ENCODE data around the gene PTPN23. TPM values are rescaled to one million over a fixed set of nuclear protein-coding genes. Genes with fewer than 3 reads are reported as not detected.

The PTPN23 gene
- polyA plus RNA-seq, 1 donor from 2014 or later = 5.0 TPM

DNA sequence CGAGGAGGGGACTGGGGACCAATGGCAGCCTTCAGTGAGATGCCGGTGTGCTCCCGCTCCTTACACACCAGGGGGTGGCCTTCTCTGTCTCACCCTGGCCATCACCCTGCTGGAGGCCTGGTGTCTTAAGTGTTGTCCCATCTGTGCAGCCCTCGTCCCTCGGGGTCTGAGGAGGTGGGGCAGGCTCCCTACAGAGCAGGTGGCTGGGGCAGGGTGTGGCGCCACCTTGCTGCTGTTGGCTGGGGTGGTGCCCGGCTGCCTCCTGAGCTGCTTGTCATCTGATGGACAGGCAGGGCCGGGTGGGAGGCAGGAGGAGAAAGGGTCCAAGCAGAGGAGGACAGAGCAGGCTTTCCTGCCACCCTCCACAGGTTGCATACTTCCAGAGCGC is 25.9 kb downstream of the PTPN23 start:
- peaks cover 0 to 2% (median 1%) of the 10 kb centered on the region in 3 donors for H3K4me1 Mint-ChIP-seq
- H3K27me3 Mint-ChIP-seq = no peaks in the 10 kb centered on the region
- no peak overlapping the region for H3K4me3 Mint-ChIP-seq
- peaks cover 3% of the 10 kb centered on the region for H3K36me3 Mint-ChIP-seq
- H3K27ac Mint-ChIP-seq = peak overlapping the region in 1 of 3 donors; percentile 90
- H3K9me3 Mint-ChIP-seq = no peaks in the 10 kb centered on the region

DNA sequence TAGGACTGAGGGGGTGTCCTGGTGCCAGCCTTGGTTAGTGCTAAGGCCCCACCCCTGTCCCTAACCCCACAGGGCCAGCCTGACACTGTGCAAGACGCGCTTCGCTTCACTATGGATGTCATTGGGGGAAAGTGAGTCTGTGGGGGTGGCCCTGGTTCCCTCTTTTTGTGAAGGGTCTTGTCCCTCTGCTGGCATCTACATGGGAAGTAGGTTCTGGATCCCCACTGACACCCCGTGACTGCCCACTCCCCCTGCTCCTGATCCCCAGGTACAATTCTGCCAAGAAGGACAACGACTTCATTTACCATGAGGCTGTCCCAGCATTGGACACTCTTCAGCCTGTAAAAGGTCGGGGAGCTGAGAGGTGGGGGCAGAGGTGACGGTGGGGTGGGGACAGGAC is 26.4 kb downstream of the PTPN23 start:
- H3K4me1 Mint-ChIP-seq = peaks cover 0 to 2% (median 1%) of the 10 kb centered on the region in 3 donors
- no peaks in the 10 kb centered on the region for H3K9me3 Mint-ChIP-seq
- no peaks in the 10 kb centered on the region for H3K27me3 Mint-ChIP-seq
- peaks cover 3% of the 10 kb centered on the region for H3K36me3 Mint-ChIP-seq
- no peak overlapping the region for H3K27ac Mint-ChIP-seq
- no peak overlapping the region for H3K4me3 Mint-ChIP-seq

DNA sequence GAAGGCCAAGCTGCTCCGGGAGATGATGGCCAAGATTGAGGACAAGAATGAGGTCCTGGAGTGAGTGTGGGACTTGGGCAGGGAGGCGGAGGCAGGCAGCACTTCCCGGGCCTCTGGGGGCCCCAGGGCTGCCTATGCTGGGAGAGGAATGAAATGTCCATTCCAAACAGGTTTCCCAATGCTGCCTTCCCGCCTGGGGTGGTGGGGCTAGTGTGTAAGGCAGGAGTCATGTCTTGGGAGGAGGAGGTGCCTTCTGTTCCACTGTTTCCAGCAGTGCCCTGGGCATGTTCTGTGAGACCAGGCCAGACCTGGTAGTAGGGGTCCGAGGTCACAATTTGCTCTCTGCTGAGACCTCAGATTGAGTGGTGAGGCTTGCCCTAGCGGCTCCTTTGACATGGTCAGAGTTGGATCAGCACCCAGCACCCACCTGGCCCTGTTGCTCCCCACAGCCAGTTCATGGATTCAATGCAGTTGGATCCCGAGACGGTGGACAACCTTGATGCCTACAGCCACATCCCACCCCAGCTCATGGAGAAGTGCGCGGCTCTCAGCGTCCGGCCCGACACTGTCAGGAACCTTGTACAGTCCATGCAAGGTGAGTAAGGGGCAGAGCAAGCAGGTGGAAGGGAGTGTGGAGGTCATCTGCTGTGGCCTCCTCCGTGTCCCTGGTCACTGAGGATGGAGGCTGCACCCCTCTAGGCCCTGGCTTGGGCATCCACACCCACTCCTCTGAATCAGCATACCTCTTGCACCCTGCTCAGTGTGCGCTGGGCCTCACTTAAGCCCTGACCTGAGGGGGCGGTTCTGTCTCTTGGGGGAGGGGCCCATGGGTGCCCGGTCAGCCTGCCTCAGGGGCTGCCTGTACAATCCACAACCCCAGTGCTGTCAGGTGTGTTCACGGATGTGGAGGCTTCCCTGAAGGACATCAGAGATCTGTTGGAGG is 27.3 kb downstream of the PTPN23 start:
- no peak overlapping the region for H3K4me3 Mint-ChIP-seq
- H3K27ac Mint-ChIP-seq = no peak overlapping the region
- H3K36me3 Mint-ChIP-seq = peaks cover 5% of the 10 kb centered on the region
- H3K27me3 Mint-ChIP-seq = no peaks in the 10 kb centered on the region
- no peaks in the 10 kb centered on the region for H3K9me3 Mint-ChIP-seq
- peaks cover 0 to 2% (median 2%) of the 10 kb centered on the region in 3 donors for H3K4me1 Mint-ChIP-seq

DNA sequence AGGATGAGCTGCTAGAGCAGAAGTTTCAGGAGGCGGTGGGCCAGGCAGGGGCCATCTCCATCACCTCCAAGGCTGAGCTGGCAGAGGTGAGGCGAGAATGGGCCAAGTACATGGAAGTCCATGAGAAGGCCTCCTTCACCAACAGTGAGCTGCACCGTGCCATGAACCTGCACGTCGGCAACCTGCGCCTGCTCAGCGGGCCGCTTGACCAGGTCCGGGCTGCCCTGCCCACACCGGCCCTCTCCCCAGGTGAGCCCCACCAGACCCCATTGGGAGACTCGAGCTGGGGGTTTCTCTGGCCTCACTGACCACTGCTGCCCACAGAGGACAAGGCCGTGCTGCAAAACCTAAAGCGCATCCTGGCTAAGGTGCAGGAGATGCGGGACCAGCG is 28.0 kb downstream of the PTPN23 start:
- Mint-ChIP-seq H3K4me1 (peaks cover 0 to 4% (median 3%) of the 10 kb centered on the region in 3 donors), H3K36me3 (peaks cover 6% of the 10 kb centered on the region), H3K9me3 (no peaks in the 10 kb centered on the region), H3K27ac (no peak overlapping the region), H3K4me3 (no peak overlapping the region), H3K27me3 (no peaks in the 10 kb centered on the region)

DNA sequence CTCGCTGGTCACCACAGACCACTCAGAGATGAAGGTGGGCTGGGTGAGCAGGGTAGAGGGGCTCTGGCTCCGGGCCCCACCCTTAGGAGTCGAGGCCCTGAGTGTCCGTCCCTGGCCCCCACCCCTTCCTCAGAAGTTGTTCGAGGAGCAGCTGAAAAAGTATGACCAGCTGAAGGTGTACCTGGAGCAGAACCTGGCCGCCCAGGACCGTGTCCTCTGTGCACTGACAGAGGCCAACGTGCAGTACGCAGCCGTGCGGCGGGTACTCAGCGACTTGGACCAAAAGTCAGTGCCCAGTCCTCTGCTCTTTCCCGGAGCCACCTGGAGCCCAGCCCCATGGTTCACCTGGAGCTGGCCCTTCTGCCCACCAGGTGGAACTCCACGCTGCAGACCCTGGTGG is 28.5 kb downstream of the PTPN23 start:
- Mint-ChIP-seq H3K27ac (no peak overlapping the region), H3K4me3 (no peak overlapping the region), H3K27me3 (no peaks in the 10 kb centered on the region), H3K36me3 (peaks cover 6% of the 10 kb centered on the region), H3K9me3 (no peaks in the 10 kb centered on the region), H3K4me1 (peaks cover 0 to 5% (median 3%) of the 10 kb centered on the region in 3 donors)

DNA sequence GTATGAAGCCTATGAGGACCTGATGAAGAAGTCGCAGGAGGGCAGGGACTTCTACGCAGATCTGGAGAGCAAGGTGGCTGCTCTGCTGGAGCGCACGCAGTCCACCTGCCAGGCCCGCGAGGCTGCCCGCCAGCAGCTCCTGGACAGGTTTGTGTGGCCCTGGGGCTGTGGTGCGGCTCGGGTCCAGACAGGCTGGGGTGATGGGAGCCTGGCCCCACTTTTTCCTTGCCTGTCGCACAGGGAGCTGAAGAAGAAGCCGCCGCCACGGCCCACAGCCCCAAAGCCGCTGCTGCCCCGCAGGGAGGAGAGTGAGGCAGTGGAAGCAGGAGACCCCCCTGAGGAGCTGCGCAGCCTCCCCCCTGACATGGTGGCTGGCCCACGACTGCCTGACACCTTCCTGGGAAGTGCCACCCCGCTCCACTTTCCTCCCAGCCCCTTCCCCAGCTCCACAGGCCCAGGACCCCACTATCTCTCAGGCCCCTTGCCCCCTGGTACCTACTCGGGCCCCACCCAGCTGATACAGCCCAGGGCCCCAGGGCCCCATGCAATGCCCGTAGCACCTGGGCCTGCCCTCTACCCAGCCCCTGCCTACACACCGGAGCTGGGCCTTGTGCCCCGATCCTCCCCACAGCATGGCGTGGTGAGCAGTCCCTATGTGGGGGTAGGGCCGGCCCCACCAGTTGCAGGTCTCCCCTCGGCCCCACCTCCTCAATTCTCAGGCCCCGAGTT is 29.0 kb downstream of the PTPN23 start:
- H3K27me3 Mint-ChIP-seq = no peaks in the 10 kb centered on the region
- no peak overlapping the region for H3K27ac Mint-ChIP-seq
- H3K36me3 Mint-ChIP-seq = peaks cover 6% of the 10 kb centered on the region
- peaks cover 0 to 8% (median 3%) of the 10 kb centered on the region in 3 donors for H3K4me1 Mint-ChIP-seq
- no peak overlapping the region for H3K4me3 Mint-ChIP-seq
- no peaks in the 10 kb centered on the region for H3K9me3 Mint-ChIP-seq

DNA sequence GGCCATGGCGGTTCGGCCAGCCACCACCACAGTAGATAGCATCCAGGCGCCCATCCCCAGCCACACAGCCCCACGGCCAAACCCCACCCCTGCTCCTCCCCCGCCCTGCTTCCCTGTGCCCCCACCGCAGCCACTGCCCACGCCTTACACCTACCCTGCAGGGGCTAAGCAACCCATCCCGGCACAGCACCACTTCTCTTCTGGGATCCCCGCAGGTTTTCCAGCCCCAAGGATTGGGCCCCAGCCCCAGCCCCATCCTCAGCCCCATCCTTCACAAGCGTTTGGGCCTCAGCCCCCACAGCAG is 29.5 kb downstream of the PTPN23 start:
- Mint-ChIP-seq H3K27ac (no peak overlapping the region), H3K9me3 (no peaks in the 10 kb centered on the region), H3K4me1 (peaks cover 0 to 13% (median 7%) of the 10 kb centered on the region in 3 donors), H3K4me3 (no peak overlapping the region), H3K36me3 (peaks cover 6% of the 10 kb centered on the region), H3K27me3 (no peaks in the 10 kb centered on the region)

DNA sequence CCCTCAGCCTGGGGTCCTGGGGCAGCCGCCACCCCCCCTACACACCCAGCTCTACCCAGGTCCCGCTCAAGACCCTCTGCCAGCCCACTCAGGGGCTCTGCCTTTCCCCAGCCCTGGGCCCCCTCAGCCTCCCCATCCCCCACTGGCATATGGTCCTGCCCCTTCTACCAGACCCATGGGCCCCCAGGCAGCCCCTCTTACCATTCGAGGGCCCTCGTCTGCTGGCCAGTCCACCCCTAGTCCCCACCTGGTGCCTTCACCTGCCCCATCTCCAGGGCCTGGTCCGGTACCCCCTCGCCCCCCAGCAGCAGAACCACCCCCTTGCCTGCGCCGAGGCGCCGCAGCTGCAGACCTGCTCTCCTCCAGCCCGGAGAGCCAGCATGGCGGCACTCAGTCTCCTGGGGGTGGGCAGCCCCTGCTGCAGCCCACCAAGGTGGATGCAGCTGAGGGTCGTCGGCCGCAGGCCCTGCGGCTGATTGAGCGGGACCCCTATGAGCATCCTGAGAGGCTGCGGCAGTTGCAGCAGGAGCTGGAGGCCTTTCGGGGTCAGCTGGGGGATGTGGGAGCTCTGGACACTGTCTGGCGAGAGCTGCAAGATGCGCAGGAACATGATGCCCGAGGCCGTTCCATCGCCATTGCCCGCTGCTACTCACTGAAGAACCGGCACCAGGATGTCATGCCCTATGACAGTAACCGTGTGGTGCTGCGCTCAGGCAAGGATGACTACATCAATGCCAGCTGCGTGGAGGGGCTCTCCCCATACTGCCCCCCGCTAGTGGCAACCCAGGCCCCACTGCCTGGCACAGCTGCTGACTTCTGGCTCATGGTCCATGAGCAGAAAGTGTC is 30.2 kb downstream of the PTPN23 start:
- Mint-ChIP-seq H3K9me3 (no peaks in the 10 kb centered on the region), H3K27me3 (no peaks in the 10 kb centered on the region), H3K27ac (no peak overlapping the region), H3K36me3 (peaks cover 6% of the 10 kb centered on the region), H3K4me1 (peaks cover 0 to 13% (median 10%) of the 10 kb centered on the region in 3 donors), H3K4me3 (no peak overlapping the region)

DNA sequence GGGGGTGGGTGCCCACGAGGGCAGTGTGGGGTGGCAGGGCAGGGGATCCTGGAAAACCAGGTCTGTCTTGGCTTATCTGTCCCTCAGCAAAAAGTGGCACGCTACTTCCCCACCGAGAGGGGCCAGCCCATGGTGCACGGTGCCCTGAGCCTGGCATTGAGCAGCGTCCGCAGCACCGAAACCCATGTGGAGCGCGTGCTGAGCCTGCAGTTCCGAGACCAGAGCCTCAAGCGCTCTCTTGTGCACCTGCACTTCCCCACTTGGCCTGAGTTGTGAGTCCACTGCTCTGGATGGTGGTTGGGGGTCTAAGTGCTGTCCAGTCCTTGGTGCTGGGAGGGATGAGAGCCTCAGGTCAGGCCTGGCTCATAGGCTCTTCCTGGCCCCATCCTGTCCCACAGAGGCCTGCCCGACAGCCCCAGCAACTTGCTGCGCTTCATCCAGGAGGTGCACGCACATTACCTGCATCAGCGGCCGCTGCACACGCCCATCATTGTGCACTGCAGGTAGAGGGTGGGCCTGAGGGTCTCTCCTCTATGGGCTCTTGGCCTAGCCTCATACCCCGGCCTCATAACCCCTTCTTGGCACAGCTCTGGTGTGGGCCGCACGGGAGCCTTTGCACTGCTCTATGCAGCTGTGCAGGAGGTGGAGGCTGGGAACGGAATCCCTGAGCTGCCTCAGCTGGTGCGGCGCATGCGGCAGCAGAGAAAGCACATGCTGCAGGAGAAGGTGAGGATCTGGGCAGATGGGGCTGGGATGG is 31.1 kb downstream of the PTPN23 start:
- H3K9me3 Mint-ChIP-seq = no peaks in the 10 kb centered on the region
- peaks cover 6% of the 10 kb centered on the region for H3K36me3 Mint-ChIP-seq
- peaks cover 0 to 13% (median 9%) of the 10 kb centered on the region in 3 donors for H3K4me1 Mint-ChIP-seq
- H3K4me3 Mint-ChIP-seq = no peak overlapping the region
- no peaks in the 10 kb centered on the region for H3K27me3 Mint-ChIP-seq
- H3K27ac Mint-ChIP-seq = no peak overlapping the region

DNA sequence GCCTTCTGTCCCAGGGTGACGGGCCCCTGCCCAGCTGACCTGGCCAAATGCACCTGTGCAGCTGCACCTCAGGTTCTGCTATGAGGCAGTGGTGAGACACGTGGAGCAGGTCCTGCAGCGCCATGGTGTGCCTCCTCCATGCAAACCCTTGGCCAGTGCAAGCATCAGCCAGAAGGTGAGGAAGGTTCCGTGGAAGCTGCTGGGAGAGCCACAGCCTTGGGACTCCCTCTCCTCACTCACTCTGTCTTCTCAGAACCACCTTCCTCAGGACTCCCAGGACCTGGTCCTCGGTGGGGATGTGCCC is 31.6 kb downstream of the PTPN23 start:
- H3K4me1 Mint-ChIP-seq = peaks cover 0 to 13% (median 9%) of the 10 kb centered on the region in 3 donors
- H3K27me3 Mint-ChIP-seq = no peaks in the 10 kb centered on the region
- H3K36me3 Mint-ChIP-seq = peaks cover 6% of the 10 kb centered on the region
- H3K4me3 Mint-ChIP-seq = no peak overlapping the region
- H3K9me3 Mint-ChIP-seq = no peaks in the 10 kb centered on the region
- H3K27ac Mint-ChIP-seq = no peak overlapping the region

DNA sequence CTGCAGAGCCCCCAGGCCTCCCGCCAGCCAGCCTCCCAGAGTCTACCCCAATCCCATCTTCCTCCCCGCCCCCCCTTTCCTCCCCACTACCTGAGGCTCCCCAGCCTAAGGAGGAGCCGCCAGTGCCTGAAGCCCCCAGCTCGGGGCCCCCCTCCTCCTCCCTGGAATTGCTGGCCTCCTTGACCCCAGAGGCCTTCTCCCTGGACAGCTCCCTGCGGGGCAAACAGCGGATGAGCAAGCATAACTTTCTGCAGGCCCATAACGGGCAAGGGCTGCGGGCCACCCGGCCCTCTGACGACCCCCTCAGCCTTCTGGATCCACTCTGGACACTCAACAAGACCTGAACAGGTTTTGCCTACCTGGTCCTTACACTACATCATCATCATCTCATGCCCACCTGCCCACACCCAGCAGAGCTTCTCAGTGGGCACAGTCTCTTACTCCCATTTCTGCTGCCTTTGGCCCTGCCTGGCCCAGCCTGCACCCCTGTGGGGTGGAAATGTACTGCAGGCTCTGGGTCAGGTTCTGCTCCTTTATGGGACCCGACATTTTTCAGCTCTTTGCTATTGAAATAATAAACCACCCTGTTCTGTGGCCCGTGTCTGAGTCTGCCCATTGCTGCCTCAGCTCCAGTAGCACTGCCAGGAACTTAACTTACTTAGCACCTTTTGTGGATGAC is 32.2 kb downstream of the PTPN23 start:
- Mint-ChIP-seq H3K36me3 (peaks cover 6% of the 10 kb centered on the region), H3K9me3 (no peaks in the 10 kb centered on the region), H3K4me3 (no peak overlapping the region), H3K27me3 (no peaks in the 10 kb centered on the region), H3K4me1 (peaks cover 0 to 13% (median 9%) of the 10 kb centered on the region in 3 donors), H3K27ac (peak overlapping the region in 1 of 3 donors; percentile 24)

DNA sequence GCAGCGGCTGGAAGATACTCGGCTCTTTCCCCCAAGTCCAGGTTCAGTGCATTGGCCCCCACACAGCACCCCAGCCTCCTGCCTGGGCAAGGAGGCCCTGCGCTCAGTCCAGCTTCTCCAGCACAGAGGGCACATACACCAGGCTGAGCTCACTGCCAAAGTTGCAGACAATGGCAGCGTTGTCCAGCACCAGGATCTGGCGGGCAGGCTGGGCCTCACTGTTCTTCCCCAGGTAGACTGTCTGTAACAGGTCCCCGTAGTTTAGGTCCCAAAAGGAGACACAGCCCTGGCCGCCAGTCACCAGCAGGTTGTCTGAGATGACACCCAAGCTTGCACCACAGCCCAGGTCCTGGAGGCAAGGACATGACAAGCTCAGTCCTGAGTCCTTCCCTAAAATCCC is 32.9 kb downstream of the PTPN23 start:
- Mint-ChIP-seq H3K36me3 (peaks cover 5% of the 10 kb centered on the region), H3K27ac (peak overlapping the region in 2 of 3 donors; percentile 24 to 31), H3K4me1 (peaks cover 0 to 13% (median 9%) of the 10 kb centered on the region in 3 donors), H3K9me3 (no peaks in the 10 kb centered on the region), H3K27me3 (no peaks in the 10 kb centered on the region), H3K4me3 (no peak overlapping the region)

DNA sequence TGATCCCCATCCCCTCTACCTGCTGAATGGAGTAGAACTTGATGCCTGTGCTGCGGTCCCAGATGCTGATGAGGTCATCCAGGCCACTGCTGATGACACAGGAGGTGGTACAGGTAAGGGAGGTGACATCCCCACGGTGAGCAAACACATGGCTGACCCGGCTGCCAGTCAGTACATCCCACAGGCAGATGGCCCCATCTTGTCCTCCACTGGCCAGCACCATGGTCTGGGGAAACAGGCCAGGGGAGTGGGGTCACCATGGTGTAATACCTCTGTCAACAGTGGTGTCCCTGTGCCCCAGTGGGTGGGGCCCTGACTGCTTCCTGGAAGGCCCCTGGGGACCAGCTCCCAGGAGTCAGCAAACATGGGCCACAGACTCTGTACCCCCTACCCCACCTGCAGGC is 33.3 kb downstream of the PTPN23 start:
- Mint-ChIP-seq H3K9me3 (no peaks in the 10 kb centered on the region), H3K4me3 (no peak overlapping the region), H3K36me3 (peaks cover 5% of the 10 kb centered on the region), H3K27ac (peak overlapping the region in 2 of 3 donors; percentile 31 to 53), H3K27me3 (no peaks in the 10 kb centered on the region), H3K4me1 (peaks cover 3 to 15% (median 10%) of the 10 kb centered on the region in 3 donors)

All from IgD-negative memory B cell (primary cell).